OCI-LY3 (cell line): ENCODE measurements around the gene NBDY.

Experiments used
- H2AFZ ChIP-seq: fragments of 200-600, 300-600 bp; shearing (Covaris generic); 2 replicates; pipeline ENCODE4 v1.6.0; 2014; ENCODE audit warnings: antibody characterized with exemption, low read depth, low read length
- H3K27ac ChIP-seq: fragments of 200-600, 300-600 bp; sonication (generic); 2 replicates; pipeline ENCODE4 v1.5.1; 2014; ENCODE audit warnings: mild to moderate bottlenecking, low read length, moderate library complexity, mixed read lengths
- H3K27me3 ChIP-seq: fragments of 200-600, 300-600 bp; sonication (generic); 2 replicates; pipeline ENCODE4 v1.6.1; 2014; ENCODE audit warnings: low read depth, low read length, mixed read lengths
- H3K36me3 ChIP-seq: fragments of 200-600, 300-600 bp; sonication (generic); replicated peaks from 2 replicates; pipeline ENCODE3; 2014; ENCODE audit warnings: low read depth, low read length, mixed read lengths
- H3K4me1 ChIP-seq: fragments of 300-600, 200-600 bp; sonication (generic); 2 replicates; pipeline ENCODE4 v1.6.1; 2014; ENCODE audit warnings: low read length, mixed read lengths
- H3K4me2 ChIP-seq: fragments of 200-600, 300-600 bp; sonication (generic); 2 replicates; pipeline ENCODE4 v1.6.1; 2014; ENCODE audit warnings: low read length, mixed read lengths
- H3K4me3 ChIP-seq: fragments of 300-600, 200-600 bp; sonication (generic); 2 replicates; pipeline ENCODE4 v1.5.1; 2014; ENCODE audit warnings: antibody characterized with exemption, mild to moderate bottlenecking, low read length, moderate library complexity
- H3K79me2 ChIP-seq: fragments of 300-600, 200-600 bp; shearing (Covaris generic); 2 replicates; pipeline ENCODE4 v1.6.1; 2014; ENCODE audit warnings: mild to moderate bottlenecking, low read length, mixed read lengths
- H3K9ac ChIP-seq: fragments of 300-600, 200-600 bp; shearing (Covaris generic); 2 replicates; pipeline ENCODE4 v1.6.0; 2014; ENCODE audit warnings: mild to moderate bottlenecking, low read length, moderate library complexity
- H3K9me3 ChIP-seq: fragments of 200-600, 300-600 bp; shearing (Covaris generic); 2 replicates; pipeline ENCODE4 v1.6.1; 2014; ENCODE audit warnings: low read length, mixed read lengths; ENCODE audit not compliant: insufficient read depth
- H4K20me1 ChIP-seq: fragments of 200-600, 300-600 bp; sonication (generic); 2 replicates; pipeline ENCODE4 v1.6.1; 2016; ENCODE audit warnings: low read length, mixed read lengths; ENCODE audit not compliant: insufficient read depth
- EZH2phosphoT487 ChIP-seq: fragments of 200-600 bp; shearing (Covaris generic); IDR thresholded peaks from 2 replicates; pipeline ENCODE4 v1.6.1; 2018; ENCODE audit warnings: antibody characterized with exemption, mixed run types, low read depth
- TF ChIP-seq, protein P1 (sequence below): fragments of 200-600, 300-600 bp; sonication (generic); IDR thresholded peaks from 2 replicates; pipeline ENCODE4 v1.5.1; 2014; ENCODE audit warnings: antibody characterized with exemption, low read length, low read depth

NBDY gene

DNA sequence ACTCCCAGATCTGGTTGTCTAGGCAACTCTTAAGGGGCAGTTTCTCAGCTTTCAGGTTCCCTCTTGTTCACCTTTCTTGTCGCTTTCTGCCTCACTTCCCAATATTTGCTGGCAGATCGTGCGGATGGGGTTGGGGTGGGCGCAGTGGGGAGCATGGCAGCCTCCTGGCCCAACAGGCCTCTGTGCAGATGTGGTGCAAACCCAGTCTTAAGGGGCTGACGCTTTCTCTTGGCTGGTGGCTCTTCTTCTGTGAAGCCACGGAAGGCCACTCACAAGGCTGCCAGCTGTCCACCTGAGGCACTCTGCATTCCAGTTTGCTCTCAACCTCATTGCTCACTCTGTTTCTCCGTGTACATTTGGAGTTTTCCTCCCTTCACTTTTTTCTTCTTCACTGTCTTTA is 61.7 kb downstream of the NBDY start:
- Histone ChIP-seq H3K9me3 (no peaks in the 10 kb centered on the region), H3K4me3 (no peak overlapping the region), H3K79me2 (no peaks in the 10 kb centered on the region), H3K4me1 (peaks cover 9% of the 10 kb centered on the region), H3K36me3 (no peaks in the 10 kb centered on the region), H3K27me3 (no peaks in the 10 kb centered on the region), H3K27ac (no peak overlapping the region), H2AFZ (no peak overlapping the region), H3K4me2 (no peak overlapping the region), H4K20me1 (no peaks in the 10 kb centered on the region), H3K9ac (no peak overlapping the region)
- TF ChIP-seq, protein P1, sequence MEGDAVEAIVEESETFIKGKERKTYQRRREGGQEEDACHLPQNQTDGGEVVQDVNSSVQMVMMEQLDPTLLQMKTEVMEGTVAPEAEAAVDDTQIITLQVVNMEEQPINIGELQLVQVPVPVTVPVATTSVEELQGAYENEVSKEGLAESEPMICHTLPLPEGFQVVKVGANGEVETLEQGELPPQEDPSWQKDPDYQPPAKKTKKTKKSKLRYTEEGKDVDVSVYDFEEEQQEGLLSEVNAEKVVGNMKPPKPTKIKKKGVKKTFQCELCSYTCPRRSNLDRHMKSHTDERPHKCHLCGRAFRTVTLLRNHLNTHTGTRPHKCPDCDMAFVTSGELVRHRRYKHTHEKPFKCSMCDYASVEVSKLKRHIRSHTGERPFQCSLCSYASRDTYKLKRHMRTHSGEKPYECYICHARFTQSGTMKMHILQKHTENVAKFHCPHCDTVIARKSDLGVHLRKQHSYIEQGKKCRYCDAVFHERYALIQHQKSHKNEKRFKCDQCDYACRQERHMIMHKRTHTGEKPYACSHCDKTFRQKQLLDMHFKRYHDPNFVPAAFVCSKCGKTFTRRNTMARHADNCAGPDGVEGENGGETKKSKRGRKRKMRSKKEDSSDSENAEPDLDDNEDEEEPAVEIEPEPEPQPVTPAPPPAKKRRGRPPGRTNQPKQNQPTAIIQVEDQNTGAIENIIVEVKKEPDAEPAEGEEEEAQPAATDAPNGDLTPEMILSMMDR = no peak
- TF ChIP-seq EZH2phosphoT487 = no peak

- H3K4me2 ChIP-seq = no peak overlapping the region
- no peak overlapping the region for H3K27ac ChIP-seq
- H2AFZ ChIP-seq = no peak overlapping the region
- no peaks in the 10 kb centered on the region for H3K27me3 ChIP-seq
- H3K79me2 ChIP-seq = no peaks in the 10 kb centered on the region
- no peaks in the 10 kb centered on the region for H3K36me3 ChIP-seq
- TF ChIP-seq, protein P1 = no peak
- no peak for TF ChIP-seq EZH2phosphoT487
- no peaks in the 10 kb centered on the region for H3K9me3 ChIP-seq
- H3K4me1 ChIP-seq = peaks cover 9% of the 10 kb centered on the region
- H3K9ac ChIP-seq = no peak overlapping the region
- no peak overlapping the region for H3K4me3 ChIP-seq
- H4K20me1 ChIP-seq = no peaks in the 10 kb centered on the region
These were observed 62.4 kb downstream of the NBDY start for GRCh38 chrX:56791456-56791855.

GRCh38 chrX:56792270-56793111 is 63.4 kb downstream of the NBDY start:
- Histone ChIP-seq H4K20me1 (no peaks in the 10 kb centered on the region), H3K4me2 (no peak overlapping the region), H3K36me3 (no peaks in the 10 kb centered on the region), H3K9ac (no peak overlapping the region), H3K4me3 (no peak overlapping the region), H3K79me2 (no peaks in the 10 kb centered on the region), H2AFZ (no peak overlapping the region), H3K27me3 (no peaks in the 10 kb centered on the region), H3K27ac (no peak overlapping the region), H3K4me1 (peaks cover 9% of the 10 kb centered on the region), H3K9me3 (no peaks in the 10 kb centered on the region)
- no peak for TF ChIP-seq EZH2phosphoT487
- TF ChIP-seq, protein P1 = no peak

GRCh38 chrX:56793112-56793430 is 64.0 kb downstream of the NBDY start:
- Histone ChIP-seq H3K9ac (no peak overlapping the region), H3K4me1 (peaks cover 9% of the 10 kb centered on the region)

More at GRCh38 chrX:56793112-56793430, 64.0 kb downstream of the NBDY start:
- Histone ChIP-seq H3K4me3 (no peak overlapping the region), H2AFZ (no peak overlapping the region), H3K79me2 (no peaks in the 10 kb centered on the region), H4K20me1 (no peaks in the 10 kb centered on the region), H3K27ac (no peak overlapping the region), H3K4me2 (no peak overlapping the region), H3K9me3 (no peaks in the 10 kb centered on the region), H3K36me3 (no peaks in the 10 kb centered on the region), H3K27me3 (no peaks in the 10 kb centered on the region)
- no peak for TF ChIP-seq EZH2phosphoT487
- TF ChIP-seq, protein P1 = no peak
